Karpas-422 (cell line): Measurements from ENCODE around the gene COL1A1. TPM values are rescaled to one million over a fixed set of nuclear protein-coding genes. Genes with fewer than 3 reads are reported as not detected.

Source experiments
- DNase-seq: peaks from one replicate; pipeline ENCODE4 v3.0.0-alpha.2; 2015
- H2AFZ ChIP-seq: fragments of 200-600 bp; sonication (generic); 2 replicates; pipeline ENCODE4 v1.6.1; 2014; ENCODE audit warnings: antibody characterized with exemption, low read length, mixed read lengths
- H3K27ac ChIP-seq: fragments of 200-600 bp; sonication (generic); 2 replicates; pipeline ENCODE4 v1.5.1; 2014; ENCODE audit warnings: mild to moderate bottlenecking, low read length, moderate library complexity
- H3K27me3 ChIP-seq: fragments of 200-600 bp; sonication (generic); 2 replicates; pipeline ENCODE4 v1.6.1; 2014; ENCODE audit warnings: low read length, mixed read lengths
- H3K36me3 ChIP-seq: fragments of 200-600 bp; sonication (generic); 2 replicates; pipeline ENCODE4 v1.6.1; 2014; ENCODE audit warnings: low read length, mixed read lengths; ENCODE audit not compliant: insufficient read depth
- H3K4me1 ChIP-seq: fragments of 200-600 bp; sonication (generic); 2 replicates; pipeline ENCODE4 v1.6.1; 2014; ENCODE audit warnings: mild to moderate bottlenecking, low read length, mixed read lengths
- H3K4me2 ChIP-seq: fragments of 200-600 bp; sonication (generic); 2 replicates; pipeline ENCODE4 v1.6.1; 2014; ENCODE audit warnings: low read length, low read depth, mild to moderate bottlenecking; ENCODE audit not compliant: poor library complexity, severe bottlenecking
- H3K4me3 ChIP-seq: fragments of 200-600 bp; sonication (generic); 2 replicates; pipeline ENCODE4 v1.5.1; 2014; ENCODE audit warnings: mild to moderate bottlenecking, antibody characterized with exemption, low read length, mixed read lengths
- H3K79me2 ChIP-seq: fragments of 200-600 bp; sonication (generic); 2 replicates; pipeline ENCODE4 v1.6.1; 2014; ENCODE audit warnings: mild to moderate bottlenecking, low read length, mixed read lengths
- H3K9ac ChIP-seq: fragments of 200-600 bp; sonication (generic); 2 replicates; pipeline ENCODE4 v1.6.0; 2014; ENCODE audit warnings: low read length
- H3K9me2 ChIP-seq: fragments of 200-600 bp; sonication (generic), shearing (Covaris generic); replicated peaks from 2 replicates; pipeline ENCODE4 v1.6.0; 2014; ENCODE audit warnings: mild to moderate bottlenecking, low read length, moderate library complexity; ENCODE audit not compliant: insufficient read depth
- H3K9me3 ChIP-seq: fragments of 300-700, 200-600 bp; sonication (generic); 2 replicates; pipeline ENCODE4 v1.6.1; 2014; ENCODE audit warnings: low read length, mixed read lengths
- H4K20me1 ChIP-seq: fragments of 200-600 bp; sonication (generic); 2 replicates; pipeline ENCODE4 v1.6.1; 2014; ENCODE audit warnings: mild to moderate bottlenecking, antibody characterized with exemption, low read length, low read depth; ENCODE audit not compliant: insufficient read depth
- total RNA-seq: library from RNA; depleted of rRNA; stranded (reverse); fragments of >200 nt; shearing (Covaris generic); gene quantifications from 2 replicates; pipeline ENCODE4 v1.2.3, GENCODE V29; 2014; ENCODE audit warnings: low replicate concordance

The COL1A1 gene
- total RNA-seq, 1 experiment from 2014 or later = not detected

GRCh38 chr17:50199211-50199802 is 2.1 kb downstream of the COL1A1 start:
- H3K9ac ChIP-seq = no peak overlapping the region
- H3K27me3 ChIP-seq = no peaks in the 10 kb centered on the region
- no peaks in the 10 kb centered on the region for H3K36me3 ChIP-seq
- H3K9me2 ChIP-seq = no peaks in the 10 kb centered on the region
- no peaks in the 10 kb centered on the region for H3K79me2 ChIP-seq
- no peak overlapping the region for H3K4me3 ChIP-seq
- peaks cover 9% of the 10 kb centered on the region; the same call in 1 of the 2 replicates for H3K4me1 ChIP-seq
- H3K27ac ChIP-seq = no peak overlapping the region
- H3K4me2 ChIP-seq = no peak overlapping the region
- DNase-seq = no peak
- no peak overlapping the region for H2AFZ ChIP-seq
- H3K9me3 ChIP-seq = no peaks in the 10 kb centered on the region
- H4K20me1 ChIP-seq = no peaks in the 10 kb centered on the region

GRCh38 chr17:50198026-50198669 is 3.3 kb downstream of the COL1A1 start:
- Histone ChIP-seq H3K9ac (no peak overlapping the region), H3K27me3 (no peaks in the 10 kb centered on the region), H3K9me3 (no peaks in the 10 kb centered on the region), H3K9me2 (no peaks in the 10 kb centered on the region), H3K4me3 (no peak overlapping the region), H4K20me1 (no peaks in the 10 kb centered on the region), H3K36me3 (no peaks in the 10 kb centered on the region), H3K4me2 (no peak overlapping the region), H3K27ac (no peak overlapping the region), H3K79me2 (no peaks in the 10 kb centered on the region), H3K4me1 (peaks cover 9% of the 10 kb centered on the region; the same call in 1 of the 2 replicates), H2AFZ (no peak overlapping the region)
- DNase-seq = peak; percentile 87

- H3K27ac ChIP-seq = no peak overlapping the region
- no peaks in the 10 kb centered on the region for H3K9me3 ChIP-seq
- H3K4me2 ChIP-seq = no peak overlapping the region
- H3K27me3 ChIP-seq = no peaks in the 10 kb centered on the region
- DNase-seq = no peak
- no peak overlapping the region for H3K4me3 ChIP-seq
- no peak overlapping the region for H3K9ac ChIP-seq
- H2AFZ ChIP-seq = no peak overlapping the region
- no peaks in the 10 kb centered on the region for H3K79me2 ChIP-seq
- H3K4me1 ChIP-seq = peaks cover 9% of the 10 kb centered on the region; the same call in 1 of the 2 replicates
- no peaks in the 10 kb centered on the region for H4K20me1 ChIP-seq
- H3K36me3 ChIP-seq = no peaks in the 10 kb centered on the region
- no peaks in the 10 kb centered on the region for H3K9me2 ChIP-seq
Observed at GRCh38 chr17:50196826-50197225, 4.6 kb downstream of the COL1A1 start.

GRCh38 chr17:50196036-50196435 is 5.4 kb downstream of the COL1A1 start:
- Histone ChIP-seq H3K4me2 (no peak overlapping the region), H3K27me3 (no peaks in the 10 kb centered on the region), H3K79me2 (no peaks in the 10 kb centered on the region), H3K27ac (no peak overlapping the region), H3K4me1 (peaks cover 9% of the 10 kb centered on the region; the same call in 1 of the 2 replicates), H4K20me1 (no peaks in the 10 kb centered on the region), H3K9me3 (no peaks in the 10 kb centered on the region), H3K9me2 (no peaks in the 10 kb centered on the region), H2AFZ (no peak overlapping the region), H3K9ac (no peak overlapping the region), H3K36me3 (no peaks in the 10 kb centered on the region), H3K4me3 (no peak overlapping the region)
- DNase-seq = no peak

- no peak overlapping the region for H3K4me3 ChIP-seq
- H3K27me3 ChIP-seq = no peaks in the 10 kb centered on the region
Observed at GRCh38 chr17:50194934-50195865, 6.2 kb downstream of the COL1A1 start.

GRCh38 chr17:50194140-50194933 is 7.1 kb downstream of the COL1A1 start:
- Histone ChIP-seq H4K20me1 (no peaks in the 10 kb centered on the region), H3K9me3 (no peaks in the 10 kb centered on the region), H3K27ac (no peak overlapping the region), H3K4me2 (no peak overlapping the region), H3K4me3 (no peak overlapping the region), H3K36me3 (no peaks in the 10 kb centered on the region), H3K27me3 (no peaks in the 10 kb centered on the region), H3K9me2 (no peaks in the 10 kb centered on the region), H3K9ac (no peak overlapping the region), H3K4me1 (no peaks in the 10 kb centered on the region), H3K79me2 (no peaks in the 10 kb centered on the region), H2AFZ (no peak overlapping the region)
- DNase-seq = no peak

More at GRCh38 chr17:50194934-50195865, 6.2 kb downstream of the COL1A1 start:
- Histone ChIP-seq H3K9me2 (no peaks in the 10 kb centered on the region), H4K20me1 (no peaks in the 10 kb centered on the region), H2AFZ (no peak overlapping the region), H3K79me2 (no peaks in the 10 kb centered on the region), H3K4me2 (no peak overlapping the region), H3K9ac (no peak overlapping the region), H3K9me3 (no peaks in the 10 kb centered on the region), H3K36me3 (no peaks in the 10 kb centered on the region), H3K27ac (no peak overlapping the region), H3K4me1 (peaks cover 4% of the 10 kb centered on the region; the same call in 1 of the 2 replicates)
- no peak for DNase-seq

GRCh38 chr17:50192618-50193291 is 8.7 kb downstream of the COL1A1 start:
- no peaks in the 10 kb centered on the region for H3K4me1 ChIP-seq
- H3K9me2 ChIP-seq = no peaks in the 10 kb centered on the region
- H3K4me3 ChIP-seq = no peak overlapping the region
- H4K20me1 ChIP-seq = no peaks in the 10 kb centered on the region
- H3K27me3 ChIP-seq = no peaks in the 10 kb centered on the region
- H3K79me2 ChIP-seq = no peaks in the 10 kb centered on the region
- no peaks in the 10 kb centered on the region for H3K36me3 ChIP-seq
- no peak overlapping the region for H3K27ac ChIP-seq
- H2AFZ ChIP-seq = no peak overlapping the region
- H3K9ac ChIP-seq = no peak overlapping the region
- no peaks in the 10 kb centered on the region for H3K9me3 ChIP-seq
- DNase-seq = no peak
- H3K4me2 ChIP-seq = no peak overlapping the region
